B cell (primary cell): Measurements from ENCODE around the gene SEL1L2. TPM values are rescaled to one million over a fixed set of nuclear protein-coding genes. Genes with fewer than 3 reads are reported as not detected.

Experiments
- ATAC-seq: fragments of 200-7000 bp; cut with Tn5 transposase; one replicate; pipeline ENCODE4 v1.10.0; 2021; ENCODE audit warnings: low read depth, mild to moderate bottlenecking, moderate number of reproducible peaks, moderate library complexity
- CTCF ChIA-PET: fragments of 350-600 bp; sonication (Branson Sonifier 250); formaldehyde crosslinking; loops from one replicate; lab custom pipeline; 2021; ENCODE audit warnings: antibody characterized with exemption, inconsistent platforms; lab: Charles Lee
- POLR2A ChIA-PET: fragments of 350-600 bp; sonication (Branson Sonifier 250); formaldehyde crosslinking; loops from one replicate; lab custom pipeline; 2021; ENCODE audit warnings: antibody characterized with exemption; lab: Charles Lee
- DNase-seq: peaks from one replicate; pipeline ENCODE4 v3.0.0; 2013
- H2AFZ ChIP-seq: 2 replicates; pipeline ENCODE4 v1.6.1; 2012; ENCODE audit warnings: mild to moderate bottlenecking, low read depth, low read length; ENCODE audit not compliant: insufficient read depth, poor library complexity, severe bottlenecking
- H3K27ac ChIP-seq, 2 donors: 1 replicate in 1 of 2; 2 replicates in 1 of 2; pipeline ENCODE4 v1.5.1; 2012 to 2013; ENCODE audit warnings: low read length in 2 of 2, mild to moderate bottlenecking in 2 of 2, moderate library complexity in 1 of 2
- H3K27me3 ChIP-seq, 4 experiments: fragments of 200-600 bp in 1 of 4; sonication (generic) in 1 of 4; replicated peaks in 1 of 4; 1 replicate in 2 of 4; 2 replicates in 2 of 4; pipeline versions ENCODE4 v1.6.1 to v1.7.0; 2013 to 2016; ENCODE audit warnings: low read length in 3 of 4, mild to moderate bottlenecking in 2 of 4, mixed read lengths in 1 of 4, moderate library complexity in 1 of 4; ENCODE audit not compliant: insufficient read depth in 4 of 4, control insufficient read depth in 3 of 4; ENCODE audit errors: control extremely low read depth in 1 of 4
- H3K36me3 ChIP-seq, 2 experiments: replicated peaks in 1 of 2; 1 replicate in 1 of 2; 2 replicates in 1 of 2; pipeline versions ENCODE4 v1.6.1 to v1.7.1; 2013; ENCODE audit warnings: low read length in 1 of 2; ENCODE audit not compliant: insufficient read depth in 2 of 2, control insufficient read depth in 1 of 2; ENCODE audit errors: control extremely low read depth in 1 of 2, extremely low read depth in 1 of 2
- H3K4me1 ChIP-seq, 2 donors: fragments of 200-600 bp in 1 of 2; sonication (generic) in 1 of 2; 1 replicate in 1 of 2; 2 replicates in 1 of 2; pipeline versions ENCODE4 v1.5.1 to v1.6.1; 2013 to 2017; ENCODE audit warnings: low read length in 2 of 2; ENCODE audit not compliant: control insufficient read depth in 2 of 2, insufficient read depth in 2 of 2
- H3K4me2 ChIP-seq: replicated peaks from 2 replicates; pipeline ENCODE3; 2012; ENCODE audit warnings: mild to moderate bottlenecking, low read depth, low read length; ENCODE audit not compliant: poor library complexity, severe bottlenecking
- H3K4me3 ChIP-seq, 5 experiments: fragments of 200-600 bp in 1 of 5; sonication (generic) in 1 of 5; 1 replicate in 3 of 5; 2 replicates in 2 of 5; pipeline versions ENCODE4 v1.5.1 to v1.7.0; 2011 to 2016; ENCODE audit warnings: low read length in 4 of 5, mild to moderate bottlenecking in 4 of 5, low read depth in 2 of 5, control low read depth in 1 of 5, moderate library complexity in 1 of 5; ENCODE audit not compliant: insufficient read depth in 1 of 5; ENCODE audit errors: control extremely low read depth in 1 of 5, extremely low read depth in 1 of 5
- H3K79me2 ChIP-seq: fragments of 200-600 bp; sonication (generic); one replicate; pipeline ENCODE4 v1.6.0; 2016; ENCODE audit warnings: low read length; ENCODE audit not compliant: control insufficient read depth, insufficient read depth
- H3K9ac ChIP-seq: fragments of 200-600 bp; sonication (generic); 2 replicates; pipeline ENCODE4 v1.6.1; 2017; ENCODE audit warnings: mild to moderate bottlenecking, low read length, moderate library complexity
- H3K9me3 ChIP-seq, 3 donors: one replicate each; pipeline versions ENCODE4 v1.6.1 to v1.7.1; 2013; ENCODE audit warnings: low read length in 2 of 3; ENCODE audit not compliant: control insufficient read depth in 2 of 3, insufficient read depth in 1 of 3; ENCODE audit errors: control extremely low read depth in 1 of 3
- H4K20me1 ChIP-seq: 2 replicates; pipeline ENCODE4 v1.6.0; 2012; ENCODE audit warnings: mild to moderate bottlenecking, low read length; ENCODE audit not compliant: insufficient read depth, control insufficient read depth, poor library complexity, severe bottlenecking
- H3K27ac Mint-ChIP-seq: one replicate; pipeline ENCODE4 v1.8.0; 2021; ENCODE audit warnings: mixed read lengths
- H3K27me3 Mint-ChIP-seq: one replicate; pipeline ENCODE4 v1.8.0; 2021; ENCODE audit warnings: mixed read lengths
- H3K4me1 Mint-ChIP-seq: one replicate; pipeline ENCODE4 v1.8.0; 2021; ENCODE audit warnings: mixed read lengths
- H3K4me3 Mint-ChIP-seq: one replicate; pipeline ENCODE4 v1.8.0; 2021; ENCODE audit warnings: mixed read lengths
- H3K9me3 Mint-ChIP-seq: one replicate; pipeline ENCODE4 v1.8.0; 2022; ENCODE audit warnings: mixed read lengths; ENCODE audit not compliant: insufficient read depth
- EZH2 ChIP-seq: IDR thresholded peaks from 2 replicates; pipeline ENCODE4 v1.6.1; 2012; ENCODE audit warnings: borderline replicate concordance, low read depth, mild to moderate bottlenecking, moderate library complexity, low read length; ENCODE audit not compliant: insufficient read depth, poor library complexity, severe bottlenecking
- whole genome bisulfite sequencing: methylation state at CpG from one replicate; pipeline ENCODE4 v1.1.5; 2013; ENCODE audit warnings: missing lambda C conversion rate; ENCODE audit not compliant: insufficient coverage; 5-methylcytosine and 5-hydroxymethylcytosine counted together
- intact Hi-C: fragments of 100-400 bp; cut with micrococcal nuclease; formaldehyde crosslinking; loops from one replicate; pipeline ENCODE4 v1.10.0; 2022
- polyA plus RNA-seq: library from polyadenylated mRNA; depleted of rRNA; stranded (reverse); fragments of >200 nt; gene quantifications from 2 replicates; pipeline ENCODE4 v1.2.3, GENCODE V29; 2012
- total RNA-seq, 2 donors: library from RNA; stranded (reverse); fragments of 120-200 nt in 1 of 2; gene quantifications; 1 replicate in 1 of 2; 2 replicates in 1 of 2; pipeline versions ENCODE4 v1.2.3 to v1.2.4, GENCODE V29; 2013 to 2022
- TF ChIP-seq, protein P1 (sequence below): fragments of 200-600 bp; IDR thresholded peaks from one replicate; pipeline ENCODE4 v1.8.0; 2022; ENCODE audit warnings: antibody characterized with exemption, mild to moderate bottlenecking

The SEL1L2 gene
- total and polyA plus RNA-seq, 2 donors (not counting 1 experiment from before 2014, with no cell fraction given): not detected

DNA sequence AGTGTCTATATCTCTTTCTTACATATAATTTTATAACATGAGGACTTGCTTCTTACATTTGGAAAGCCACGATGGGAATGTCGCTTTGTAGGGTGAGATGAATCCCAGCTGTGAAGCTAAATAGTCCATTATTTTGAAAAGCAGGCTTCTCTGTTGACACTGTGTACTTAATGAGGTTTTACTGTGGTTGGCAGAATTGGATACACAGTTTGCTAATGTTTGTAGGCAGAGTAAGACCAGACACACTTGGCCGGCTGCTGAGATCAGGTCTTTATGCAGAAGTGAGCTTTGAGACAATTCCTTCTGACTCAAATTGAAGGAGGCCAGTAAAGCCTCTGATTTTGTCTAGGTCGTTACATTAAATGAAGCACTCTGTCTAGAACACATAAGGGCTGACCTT lies 112.6 kb downstream of the SEL1L2 start:
- CTCF ChIA-PET: no interaction called here
- H3K27me3 Mint-ChIP-seq: peaks cover 10% of the 10 kb centered on the region

DNA sequence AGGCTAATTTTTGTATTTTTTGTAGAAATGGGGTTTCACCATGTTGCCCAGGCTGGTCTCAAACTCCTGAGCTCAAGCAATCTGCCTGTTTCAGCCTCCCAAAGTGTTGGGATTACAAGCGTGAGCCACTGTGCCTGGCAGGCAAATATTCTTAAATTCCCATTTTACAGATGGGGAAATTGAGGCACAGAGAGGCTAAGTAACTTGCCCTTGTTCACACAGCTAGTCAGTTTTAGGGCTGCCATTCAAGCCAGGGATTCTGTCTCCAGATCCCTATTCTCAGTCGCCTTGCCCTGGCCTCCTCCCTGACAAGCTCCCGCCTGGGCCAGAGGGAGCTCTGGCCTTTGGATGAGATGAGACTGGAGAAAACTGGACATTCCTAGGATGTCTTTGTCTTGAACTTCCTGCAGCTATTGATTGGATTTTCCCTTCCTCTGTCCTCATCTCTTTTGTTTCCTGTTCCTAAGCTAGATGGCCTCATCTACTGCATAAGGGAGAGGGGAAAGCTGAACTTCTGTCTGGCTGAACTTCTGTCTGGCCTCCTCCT lies 115.1 kb downstream of the SEL1L2 start:
- no peaks in the 10 kb centered on the region for H4K20me1 ChIP-seq
- no peak overlapping the region for H3K4me3 ChIP-seq
- H3K79me2 ChIP-seq: no peaks in the 10 kb centered on the region
- DNase-seq (no peak), ATAC-seq (no peak)
- intact Hi-C loops: no loop called here
- POLR2A ChIA-PET: no interaction called here
- no peak overlapping the region for H2AFZ ChIP-seq
- H3K27ac Mint-ChIP-seq: no peak overlapping the region
- no peak overlapping the region for H3K4me2 ChIP-seq
- H3K36me3 ChIP-seq: no peaks in the 10 kb centered on the region
- H3K27me3 Mint-ChIP-seq: peaks cover 10% of the 10 kb centered on the region
- H3K4me1 Mint-ChIP-seq: no peaks in the 10 kb centered on the region
- no peaks in the 10 kb centered on the region for H3K9me3 ChIP-seq
- CTCF ChIA-PET: no interaction called here
- no peaks in the 10 kb centered on the region for H3K9me3 Mint-ChIP-seq
- no peaks in the 10 kb centered on the region for H3K4me1 ChIP-seq
- H3K9ac ChIP-seq: no peak overlapping the region
- peaks cover 0 to 5% (median 0%) of the 10 kb centered on the region in 4 experiments for H3K27me3 ChIP-seq
- TF ChIP-seq, protein P1, sequence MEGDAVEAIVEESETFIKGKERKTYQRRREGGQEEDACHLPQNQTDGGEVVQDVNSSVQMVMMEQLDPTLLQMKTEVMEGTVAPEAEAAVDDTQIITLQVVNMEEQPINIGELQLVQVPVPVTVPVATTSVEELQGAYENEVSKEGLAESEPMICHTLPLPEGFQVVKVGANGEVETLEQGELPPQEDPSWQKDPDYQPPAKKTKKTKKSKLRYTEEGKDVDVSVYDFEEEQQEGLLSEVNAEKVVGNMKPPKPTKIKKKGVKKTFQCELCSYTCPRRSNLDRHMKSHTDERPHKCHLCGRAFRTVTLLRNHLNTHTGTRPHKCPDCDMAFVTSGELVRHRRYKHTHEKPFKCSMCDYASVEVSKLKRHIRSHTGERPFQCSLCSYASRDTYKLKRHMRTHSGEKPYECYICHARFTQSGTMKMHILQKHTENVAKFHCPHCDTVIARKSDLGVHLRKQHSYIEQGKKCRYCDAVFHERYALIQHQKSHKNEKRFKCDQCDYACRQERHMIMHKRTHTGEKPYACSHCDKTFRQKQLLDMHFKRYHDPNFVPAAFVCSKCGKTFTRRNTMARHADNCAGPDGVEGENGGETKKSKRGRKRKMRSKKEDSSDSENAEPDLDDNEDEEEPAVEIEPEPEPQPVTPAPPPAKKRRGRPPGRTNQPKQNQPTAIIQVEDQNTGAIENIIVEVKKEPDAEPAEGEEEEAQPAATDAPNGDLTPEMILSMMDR: no peak
- no peak for TF ChIP-seq EZH2
- 100% methylated on average over 3 of the region's 3 CpGs for WGBS
- H3K27ac ChIP-seq: no peak overlapping the region
- H3K4me3 Mint-ChIP-seq: no peak overlapping the region

More for the DNA sequence above, 112.6 kb downstream of the SEL1L2 start:
- no peaks in the 10 kb centered on the region for H3K79me2 ChIP-seq
- H3K27me3 ChIP-seq: peaks cover 0 to 5% (median 0%) of the 10 kb centered on the region in 4 experiments
- intact Hi-C loops: no loop called here
- no peaks in the 10 kb centered on the region for H3K9me3 ChIP-seq
- no peak overlapping the region for H3K9ac ChIP-seq
- H3K4me2 ChIP-seq: no peak overlapping the region
- Mint-ChIP-seq H3K9me3 (no peaks in the 10 kb centered on the region), H3K27ac (no peak overlapping the region), H3K4me3 (no peak overlapping the region), H3K4me1 (no peaks in the 10 kb centered on the region)
- no peaks in the 10 kb centered on the region for H3K36me3 ChIP-seq
- DNase-seq (no peak), ATAC-seq (no peak)
- 73% methylated on average over 3 of the region's 4 CpGs for WGBS
- POLR2A ChIA-PET: no interaction called here
- H3K4me1 ChIP-seq: no peaks in the 10 kb centered on the region
- TF ChIP-seq, protein P1: no peak
- TF ChIP-seq EZH2: no peak
- no peaks in the 10 kb centered on the region for H4K20me1 ChIP-seq
- H3K4me3 ChIP-seq: no peak overlapping the region
- no peak overlapping the region for H2AFZ ChIP-seq
- H3K27ac ChIP-seq: no peak overlapping the region
